GM18498 (cell line): ENCODE data around the gene CAMTA2.

Experiments
- ATAC-seq: cut with Tn5 transposase; IDR thresholded peaks from one replicate; pipeline ENCODE4 v1.9.1; 2021; ENCODE audit warnings: mild to moderate bottlenecking, moderate library complexity; ENCODE audit not compliant: unreplicated experiment

The CAMTA2 gene

DNA sequence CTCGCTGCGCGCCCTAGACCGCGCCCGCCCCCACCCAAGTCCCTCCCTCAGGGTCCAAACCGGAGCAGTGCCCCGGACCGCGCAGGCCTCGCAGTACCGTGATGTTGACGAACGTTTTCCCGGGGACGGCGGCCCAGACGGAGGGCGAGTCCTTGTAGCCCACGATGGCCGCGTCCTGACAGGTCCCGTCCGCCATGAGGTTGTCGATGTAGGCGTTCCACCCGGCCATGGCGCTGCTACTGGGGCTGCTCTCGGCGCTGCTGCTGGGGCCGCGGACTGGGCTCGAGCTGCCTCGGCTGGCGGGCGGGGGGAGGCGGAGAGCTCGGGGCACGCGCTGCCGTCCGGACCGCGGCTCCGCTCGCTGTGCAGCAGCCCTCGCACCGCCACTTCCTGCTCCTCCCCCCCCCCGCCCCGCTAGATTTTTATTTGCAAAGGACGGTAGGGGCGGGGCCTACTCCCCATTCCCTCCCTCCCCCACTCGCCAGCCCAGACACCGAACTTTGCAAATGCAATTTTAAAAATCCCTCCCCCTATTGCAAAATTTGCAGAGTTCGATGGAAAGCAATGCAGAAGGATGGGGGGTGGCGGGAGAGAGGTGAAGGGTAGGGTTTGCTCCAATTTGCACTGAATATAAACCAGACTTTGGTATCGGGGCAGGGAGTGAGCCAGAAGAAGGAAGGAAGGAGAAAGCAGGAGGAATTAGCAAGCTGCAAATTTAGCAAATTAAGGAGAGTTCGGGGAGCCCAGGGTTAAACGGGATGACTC, 39.1 kb downstream of the CAMTA2 start, which contains the start of gene PFN1:
PFN1 (minus strand) TSS at position 365 of the 765 bp plus-strand sequence; CDS start at position 229, 136 bp downstream.
- ATAC-seq = peak; percentile 20

DNA sequence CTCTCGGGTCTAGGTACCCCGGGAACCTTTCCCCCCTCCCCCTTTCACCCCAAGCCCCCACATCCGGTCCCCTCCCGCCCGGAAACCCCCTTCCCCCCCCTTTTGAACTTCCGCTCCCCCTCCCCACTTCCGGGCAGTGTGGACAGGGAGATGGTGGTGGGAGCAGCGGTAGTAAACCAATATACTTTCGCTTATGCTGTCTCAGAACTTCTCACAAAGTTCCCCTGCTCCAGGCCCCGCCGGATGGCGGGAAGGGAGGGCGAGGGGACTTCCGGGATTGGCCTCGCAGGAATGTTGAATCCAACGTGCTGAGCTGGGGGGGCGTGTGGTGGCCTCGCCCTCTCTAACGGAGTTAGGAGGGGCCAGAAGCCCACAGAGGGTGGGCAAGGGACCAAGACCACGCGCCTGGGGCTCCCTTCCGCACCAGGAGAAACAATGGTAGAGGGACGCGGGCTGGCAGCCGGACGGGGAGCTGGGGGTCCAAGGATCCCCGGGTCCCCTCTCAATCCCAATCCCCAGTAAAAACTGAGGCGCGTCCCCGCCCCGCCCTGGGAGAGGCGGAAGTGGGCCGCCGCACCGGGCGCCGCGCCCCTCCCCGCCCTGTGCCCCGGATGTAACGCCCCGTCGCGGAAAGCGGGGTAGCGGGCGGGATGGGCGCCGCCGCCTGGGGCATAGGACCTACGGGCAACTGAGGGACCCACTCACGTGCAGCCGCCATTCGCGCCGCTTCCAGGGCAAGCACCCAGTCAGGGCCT, 39.9 kb downstream of the CAMTA2 start:
- no peak for ATAC-seq

DNA sequence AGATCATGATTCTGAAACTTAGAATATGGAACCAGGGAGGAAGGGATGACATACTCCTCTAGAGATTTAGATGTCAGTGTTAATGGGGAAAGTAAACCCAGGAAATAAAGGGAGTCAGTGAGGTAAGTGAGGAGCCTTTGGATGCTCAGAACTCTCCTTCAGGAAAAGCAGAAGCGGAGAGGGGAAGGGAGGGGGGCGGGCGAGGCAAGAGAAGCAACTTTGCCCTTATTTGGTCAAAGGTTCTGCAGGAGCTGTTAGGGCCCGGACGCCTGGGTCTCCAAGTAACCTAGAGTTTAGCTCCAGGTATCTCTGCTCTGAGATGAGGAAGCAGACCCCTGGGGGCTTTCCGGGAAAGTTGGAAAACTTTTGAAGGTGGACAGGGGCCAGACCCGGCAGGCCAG, 40.5 kb downstream of the CAMTA2 start:
- ATAC-seq = no peak

DNA sequence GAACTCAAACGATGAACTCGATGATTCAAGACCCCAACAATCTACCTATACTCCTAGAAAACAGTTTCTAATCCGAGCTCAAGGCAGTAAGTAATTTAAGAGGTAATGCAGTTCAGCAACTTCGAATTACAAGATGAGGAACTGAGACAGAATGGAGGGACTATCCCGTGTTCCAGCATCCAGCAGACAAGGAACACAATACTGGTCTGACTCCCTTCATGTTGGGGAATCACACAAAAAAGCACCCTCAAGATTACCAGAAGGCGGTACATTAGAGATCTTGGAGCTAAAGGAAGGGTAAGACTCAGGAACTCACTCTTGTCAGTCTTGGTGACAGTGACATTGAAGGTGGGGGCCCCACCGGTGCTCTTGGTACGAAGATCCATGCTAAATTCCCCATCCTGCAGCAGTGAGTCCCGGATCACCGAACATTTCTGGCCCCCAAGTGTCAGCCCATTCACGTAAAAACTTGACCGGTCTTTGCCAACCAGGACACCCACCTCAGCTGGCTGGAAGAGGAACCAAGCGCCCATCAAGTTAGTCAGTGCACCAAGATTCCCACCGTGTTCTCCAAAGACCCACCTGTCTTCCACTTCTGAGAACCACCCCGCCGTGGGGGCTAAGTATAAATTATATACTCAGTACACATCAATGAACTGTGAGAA, 41.0 kb downstream of the CAMTA2 start:
- no peak for ATAC-seq

DNA sequence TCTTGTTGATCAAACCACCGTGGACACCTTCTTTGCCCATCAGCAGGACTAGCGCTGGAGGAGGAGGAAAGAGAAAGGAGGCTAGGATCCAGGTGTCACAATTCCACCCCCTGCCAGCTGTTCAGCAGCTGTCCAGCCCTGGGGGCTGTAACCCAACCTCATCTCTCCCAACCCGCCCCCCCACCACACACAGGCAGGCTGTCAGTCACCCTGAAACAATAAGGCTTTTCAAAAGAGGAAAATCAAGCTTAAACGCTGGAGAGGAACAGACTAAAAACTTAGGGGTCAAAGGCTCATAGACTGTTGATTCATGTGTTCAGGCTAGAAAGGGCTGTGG, 41.6 kb downstream of the CAMTA2 start:
- no peak for ATAC-seq

DNA sequence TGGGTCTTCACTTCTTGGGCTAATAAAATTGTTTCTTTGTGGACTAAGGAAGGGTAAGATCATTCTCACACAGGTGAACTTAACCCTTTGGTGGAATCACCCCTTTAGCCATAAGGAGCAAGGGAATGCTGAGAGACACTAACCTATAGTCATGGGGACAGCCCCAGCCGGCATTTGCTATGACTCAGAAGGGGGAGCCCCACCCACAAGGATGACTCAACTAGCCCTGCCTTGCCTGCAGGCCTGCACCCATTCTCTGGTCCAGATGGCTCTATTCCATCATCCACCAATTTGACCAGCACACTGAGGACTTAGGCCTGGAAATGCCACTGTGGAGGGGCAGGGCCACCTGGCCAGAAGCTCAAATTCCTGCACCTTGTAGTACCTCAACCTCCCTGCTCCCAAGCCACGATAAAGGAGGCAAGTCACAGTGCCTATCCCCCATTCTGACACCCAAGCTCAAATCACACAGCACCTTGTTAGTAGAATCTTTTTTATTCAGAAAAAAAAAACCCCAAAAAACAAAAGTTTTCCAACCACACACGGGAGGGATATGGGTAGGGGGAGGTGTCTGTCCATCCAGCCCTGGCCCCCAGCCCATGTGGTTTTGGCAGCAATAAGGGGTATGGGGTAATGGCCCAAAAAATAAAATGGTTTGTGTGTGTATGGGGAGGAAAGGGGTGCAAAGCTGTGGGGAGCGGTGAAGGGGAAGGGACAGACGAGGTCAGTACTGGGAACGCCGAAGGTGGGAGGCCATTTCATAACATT, 42.1 kb downstream of the CAMTA2 start:
- no peak for ATAC-seq

DNA sequence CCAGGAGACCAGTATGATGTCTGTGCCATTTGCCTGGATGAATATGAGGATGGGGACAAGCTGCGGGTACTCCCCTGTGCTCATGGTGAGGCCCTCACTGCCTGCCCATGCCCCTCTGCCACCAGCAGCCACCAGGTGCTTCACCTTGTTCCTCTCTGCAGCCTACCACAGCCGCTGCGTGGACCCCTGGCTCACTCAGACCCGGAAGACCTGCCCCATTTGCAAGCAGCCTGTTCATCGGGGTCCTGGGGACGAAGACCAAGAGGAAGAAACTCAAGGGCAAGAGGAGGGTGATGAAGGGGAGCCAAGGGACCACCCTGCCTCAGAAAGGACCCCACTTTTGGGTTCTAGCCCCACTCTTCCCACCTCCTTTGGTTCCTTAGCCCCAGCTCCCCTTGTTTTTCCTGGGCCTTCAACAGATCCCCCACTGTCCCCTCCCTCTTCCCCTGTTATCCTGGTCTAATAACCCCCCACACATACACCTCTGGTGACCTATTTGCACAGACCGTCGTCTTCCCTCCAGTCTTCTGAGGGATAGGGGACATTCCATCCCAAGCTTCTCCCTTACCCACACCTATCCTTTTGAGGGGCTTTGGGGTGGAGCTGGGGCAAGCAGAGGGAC, 42.8 kb downstream of the CAMTA2 start:
- ATAC-seq = no peak

DNA sequence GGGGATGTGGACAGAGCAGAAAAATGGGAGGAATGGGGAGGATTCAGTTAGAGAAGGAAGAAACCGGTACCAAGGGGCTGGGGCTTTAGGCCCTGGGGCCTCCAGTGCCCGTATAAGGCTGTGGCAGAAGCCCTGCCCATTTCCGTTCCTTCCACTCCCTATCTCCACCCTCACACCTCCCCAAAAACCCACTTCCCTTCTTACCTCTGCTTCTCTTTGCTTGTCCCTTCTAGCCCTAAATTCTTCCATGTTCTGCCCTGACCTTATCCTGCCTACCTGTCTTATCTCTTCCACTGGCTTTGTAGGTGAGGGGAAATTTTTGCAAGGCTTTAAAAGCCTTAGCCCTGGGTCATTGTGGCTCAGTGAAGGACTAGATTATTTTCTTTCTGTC, 43.3 kb downstream of the CAMTA2 start:
- no peak for ATAC-seq

DNA sequence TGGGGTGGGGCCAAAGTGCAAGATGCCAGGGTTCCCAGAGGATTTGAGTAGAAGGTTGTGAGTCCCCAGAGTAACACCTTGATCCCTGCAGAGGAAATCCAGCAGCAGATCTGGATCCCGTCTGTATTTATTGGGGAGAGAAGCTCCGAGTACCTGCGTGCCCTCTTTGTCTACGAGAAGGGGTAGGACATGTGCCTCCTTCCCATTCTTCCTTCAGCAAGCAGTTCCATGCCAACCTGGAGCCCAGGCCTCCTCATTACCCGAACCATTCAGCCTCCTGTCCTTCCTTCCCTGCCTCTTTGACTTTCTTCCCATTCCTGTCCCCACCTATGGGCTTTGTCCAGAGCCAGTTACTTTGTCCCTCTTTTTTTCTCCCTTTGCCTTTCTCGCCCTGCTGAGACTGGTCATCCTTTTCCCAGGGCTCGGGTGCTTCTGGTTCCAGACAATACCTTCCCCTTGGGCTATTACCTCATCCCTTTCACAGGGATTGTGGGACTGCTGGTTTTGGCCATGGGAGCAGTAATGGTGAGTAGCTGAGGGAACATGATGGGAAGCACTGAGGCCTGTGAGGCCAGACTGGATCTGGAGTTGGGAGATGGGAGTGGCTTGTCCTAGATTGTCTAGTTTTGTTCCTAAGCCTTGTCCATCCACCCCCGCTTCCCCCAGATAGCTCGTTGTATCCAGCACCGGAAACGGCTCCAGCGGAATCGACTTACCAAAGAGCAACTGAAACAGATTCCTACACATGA, 44.5 kb downstream of the CAMTA2 start:
- no peak for ATAC-seq

DNA sequence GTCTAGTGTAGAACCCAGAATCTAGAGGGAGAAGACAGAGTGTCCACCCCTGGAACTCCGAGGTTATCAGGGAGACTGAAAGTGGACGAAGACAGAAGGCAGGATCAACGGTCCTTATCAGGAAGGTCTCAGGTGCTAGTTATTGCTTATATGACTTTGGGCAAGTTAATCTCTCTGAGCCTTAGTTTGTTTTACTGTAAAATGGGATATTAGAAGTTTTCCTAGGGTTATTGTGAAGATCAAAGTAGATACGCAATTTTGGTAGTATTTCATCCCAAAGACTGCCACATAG, 46.2 kb downstream of the CAMTA2 start:
- no peak for ATAC-seq

DNA sequence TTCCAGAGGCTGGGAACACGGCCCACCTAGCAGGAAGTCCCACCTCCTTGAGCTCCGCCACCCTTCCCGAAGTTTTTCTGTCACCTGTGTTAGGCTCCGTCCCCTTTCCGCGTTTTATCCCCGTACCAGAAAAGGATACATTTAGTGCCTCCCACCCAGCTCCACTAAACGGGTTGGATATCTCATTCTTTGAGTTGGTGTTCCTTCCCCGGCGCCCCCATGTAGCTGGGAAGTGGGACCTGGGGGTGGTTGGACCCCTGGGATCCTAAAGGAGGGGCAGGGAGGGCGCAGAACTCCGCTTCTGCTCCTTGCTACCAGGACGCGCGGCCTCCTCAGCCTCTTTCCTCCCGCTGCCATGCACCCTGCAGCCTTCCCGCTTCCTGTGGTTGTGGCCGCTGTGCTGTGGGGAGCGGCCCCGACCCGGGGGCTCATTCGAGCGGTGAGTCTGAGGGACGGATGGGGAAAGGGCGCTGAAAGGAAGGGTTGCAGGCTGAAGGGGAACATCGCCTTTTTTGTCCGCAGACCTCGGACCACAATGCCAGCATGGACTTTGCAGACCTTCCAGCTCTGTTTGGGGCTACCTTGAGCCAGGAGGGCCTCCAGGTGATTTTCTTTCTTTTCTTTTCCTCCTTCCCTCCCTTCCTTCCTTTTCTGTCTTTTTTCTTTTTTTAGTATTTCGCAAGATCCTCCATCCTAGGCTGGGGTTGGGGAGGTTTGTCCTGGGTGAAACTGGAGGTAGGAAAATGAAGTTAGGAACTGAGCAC, 46.7 kb downstream of the CAMTA2 start:
- no peak for ATAC-seq

DNA sequence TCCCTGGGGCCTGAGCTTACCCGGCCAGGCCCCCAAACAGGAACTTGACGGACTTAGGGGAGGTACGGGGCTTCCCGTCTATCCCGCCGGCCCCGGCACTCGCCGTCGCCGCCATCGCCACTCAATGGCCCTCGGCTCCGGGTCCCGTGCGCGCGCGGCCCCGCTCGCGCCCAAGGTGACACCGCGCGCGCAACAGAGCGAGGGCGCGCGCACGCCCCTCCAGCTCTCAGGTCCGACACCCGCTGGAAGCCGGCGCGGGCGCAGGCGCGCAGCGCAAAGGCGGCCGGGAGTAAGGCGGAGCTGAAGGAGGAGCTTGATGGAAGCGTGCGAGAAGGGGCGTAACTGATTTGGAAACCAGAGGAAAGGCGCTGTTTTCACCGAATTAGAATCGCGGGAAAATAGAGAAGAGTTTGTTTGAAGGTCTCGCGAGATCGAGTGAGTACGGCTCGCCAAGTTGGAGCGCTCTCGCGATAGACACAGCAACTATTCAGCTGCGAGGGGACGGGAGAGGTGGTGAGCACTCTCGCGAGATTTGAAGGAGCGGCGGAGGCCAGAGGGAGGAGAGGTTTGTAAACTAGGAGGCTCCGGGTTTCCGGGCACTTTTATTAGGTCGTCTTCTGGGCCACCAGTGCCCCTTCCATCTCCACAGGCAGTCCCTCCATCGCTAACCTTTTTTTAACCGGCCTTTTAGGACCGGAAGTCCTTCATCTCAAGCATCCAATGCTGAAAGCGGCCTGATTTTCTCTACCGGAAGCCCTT, 47.5 kb downstream of the CAMTA2 start, which contains the start of the genes RNF167 and SLC25A11:
RNF167 (plus strand) TSS at position 473 of the 759 bp plus-strand sequence. CDS start 642 bp downstream, outside the sequence.
SLC25A11 (minus strand) TSS at position 251 of the 759 bp plus-strand sequence; CDS start at position 115, 136 bp downstream.
- ATAC-seq = peak; percentile 74

DNA sequence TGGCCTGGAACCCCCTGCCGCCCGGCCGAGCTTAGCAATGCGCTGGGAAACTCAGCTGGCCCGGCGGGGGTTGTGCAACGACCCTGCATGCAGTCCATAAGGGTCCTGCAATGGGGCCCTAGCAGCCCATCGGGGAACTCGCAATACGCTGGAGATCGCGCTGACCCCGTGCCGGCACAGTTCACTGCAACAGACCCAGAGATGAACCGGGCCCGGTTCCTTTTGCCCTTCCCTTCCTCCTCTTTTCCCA, 48.0 kb downstream of the CAMTA2 start:
- peak; percentile 15 for ATAC-seq

DNA sequence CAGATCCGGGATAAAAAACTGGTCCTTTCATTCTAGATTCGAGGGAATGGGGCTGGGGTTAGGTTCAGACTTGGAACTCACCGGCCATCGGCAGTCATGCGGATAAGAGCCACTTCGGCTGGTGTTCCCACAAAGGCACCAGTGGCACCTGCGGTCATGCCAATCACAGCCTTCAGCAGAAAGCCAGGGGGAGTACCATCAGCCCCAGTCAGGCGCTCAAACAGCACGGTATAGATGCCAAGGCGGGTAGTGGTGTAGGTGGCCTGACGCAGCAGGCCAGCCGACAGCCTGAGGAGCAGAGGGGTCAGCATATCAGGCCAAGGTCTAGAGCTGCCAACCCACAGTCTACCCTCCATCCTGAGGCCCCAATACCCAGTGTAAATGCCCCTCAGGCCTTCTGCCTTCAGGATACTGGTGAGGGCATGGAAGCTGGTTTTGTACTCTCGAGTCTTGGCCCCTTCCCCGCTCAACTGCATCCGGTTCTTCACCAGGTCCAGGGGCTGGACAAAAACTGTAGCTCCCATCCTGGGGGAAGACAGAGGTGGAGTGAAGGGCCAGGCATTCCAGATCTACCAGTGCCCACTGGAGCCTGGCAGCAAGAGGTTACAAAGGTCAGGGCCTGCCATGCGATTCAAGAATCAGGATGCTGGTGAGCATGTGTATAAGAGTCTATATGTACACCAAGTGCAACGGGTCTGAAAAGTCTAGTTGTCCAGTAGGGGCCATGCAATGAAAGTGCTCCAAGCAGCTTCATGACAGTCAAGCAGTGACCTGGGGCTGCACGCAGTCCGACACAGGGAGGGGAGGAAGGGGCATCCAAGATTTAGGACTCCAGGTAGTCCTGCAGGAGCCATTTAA, 48.6 kb downstream of the CAMTA2 start:
- no peak for ATAC-seq

DNA sequence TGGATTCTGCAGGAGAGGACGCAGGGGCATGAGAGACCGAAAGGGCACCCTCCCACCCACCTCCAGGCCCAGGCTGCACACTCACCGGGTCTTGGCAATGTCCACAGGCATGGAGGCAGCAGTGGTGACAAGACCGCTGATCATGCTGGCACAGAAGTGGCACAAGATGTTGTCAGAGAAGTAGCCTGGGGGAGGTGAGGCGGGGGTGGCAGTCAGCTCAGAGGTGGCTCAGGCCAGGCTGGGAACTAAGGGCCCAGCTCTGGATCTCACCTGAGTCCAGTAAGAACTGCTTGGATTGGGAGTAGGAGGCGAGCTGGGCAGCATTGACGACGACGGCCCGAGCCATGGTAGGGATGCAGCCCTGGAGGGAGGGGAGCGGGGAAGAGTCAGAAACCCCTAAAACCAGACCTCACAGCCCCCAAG, 49.4 kb downstream of the CAMTA2 start:
- no peak for ATAC-seq

DNA sequence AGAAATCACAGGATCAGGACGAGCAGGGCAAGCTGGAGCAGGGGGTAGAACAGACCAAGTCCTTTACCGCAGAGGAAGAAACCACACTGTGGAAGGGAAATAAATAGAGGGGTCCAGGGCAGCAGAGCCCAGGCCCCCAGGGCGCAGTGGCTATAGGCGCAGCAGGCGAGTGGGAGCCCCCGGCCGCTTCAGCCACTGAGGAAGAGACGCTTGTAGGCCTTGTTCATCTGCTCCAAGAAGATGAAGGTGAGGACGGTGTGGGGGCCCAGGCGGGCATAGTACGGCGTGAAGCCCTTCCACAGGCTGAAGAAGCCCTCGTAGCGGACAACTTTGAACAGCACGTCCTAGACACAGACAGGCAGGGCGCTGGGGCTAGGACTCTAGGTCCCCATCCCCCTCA, 49.9 kb downstream of the CAMTA2 start:
- ATAC-seq = no peak

DNA sequence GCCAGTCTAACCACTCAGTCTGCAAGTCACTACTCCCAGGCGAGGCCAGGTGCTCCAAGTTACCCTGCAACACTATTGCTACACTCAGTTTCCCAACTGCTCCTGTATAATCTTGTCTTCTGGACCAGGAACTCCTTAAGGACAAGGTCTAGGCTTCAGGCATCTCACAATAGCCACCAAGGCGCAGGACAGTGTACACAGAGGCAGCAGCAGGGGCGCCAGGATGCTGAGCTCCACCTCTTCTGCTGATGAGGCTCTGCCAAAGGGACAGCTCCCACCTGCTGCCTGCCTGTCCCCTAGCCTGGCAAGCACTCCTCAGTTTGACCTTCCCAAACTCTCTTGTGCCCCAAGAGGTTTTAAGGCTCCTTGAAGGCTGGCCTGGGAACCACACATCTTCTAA, 51.0 kb downstream of the CAMTA2 start:
- no peak for ATAC-seq

DNA sequence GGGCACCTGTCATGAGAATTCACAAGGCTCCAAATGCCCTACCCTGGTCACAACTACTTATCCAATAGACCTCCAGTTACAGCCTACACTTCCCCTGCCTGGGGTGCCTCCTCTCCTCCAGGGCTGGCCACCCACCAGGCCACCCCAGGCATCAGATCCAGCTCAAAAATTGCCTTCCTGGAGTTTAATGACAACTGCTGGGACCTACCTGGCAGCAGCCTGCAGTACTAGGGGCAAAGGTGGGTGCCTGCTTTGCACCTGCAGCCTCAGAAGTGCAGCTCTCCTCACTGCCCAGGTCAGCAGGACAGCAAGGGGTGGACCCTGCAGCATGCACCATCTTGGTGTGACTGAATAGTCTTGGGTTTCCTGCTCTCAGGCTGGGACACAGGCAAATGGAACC, 51.8 kb downstream of the CAMTA2 start:
- ATAC-seq = no peak
